Kidney (tissue), 14 donors: Measurements from ENCODE around the gene MACROD2. TPM values are rescaled to one million over a fixed set of nuclear protein-coding genes. Genes with fewer than 3 reads are reported as not detected.

Experiments
- DNase-seq, 5 donors: peaks; one replicate each; pipeline ENCODE4 v3.0.0-alpha.2; 2013 to 2020
- FAIRE-seq: peaks from 2 replicates; lab custom pipeline; 2012; peaks lifted over from hg19 to GRCh38; lab: Jason Lieb, UNC
- H3K27ac ChIP-seq, 2 donors: one replicate each; pipeline ENCODE4 v1.7.0; 2013; ENCODE audit warnings: low read depth in 2 of 2, low read length in 2 of 2, inconsistent platforms in 1 of 2
- H3K27me3 ChIP-seq: one replicate; pipeline ENCODE4 v1.7.1; 2013; ENCODE audit warnings: low read length, inconsistent platforms; ENCODE audit not compliant: control insufficient read depth, insufficient read depth
- H3K36me3 ChIP-seq, 3 donors: one replicate each; pipeline versions ENCODE4 v1.7.0 to v1.7.1; 2013; ENCODE audit warnings: low read length in 3 of 3, control low read depth in 1 of 3, inconsistent platforms in 1 of 3; ENCODE audit not compliant: insufficient read depth in 3 of 3, control insufficient read depth in 2 of 3
- H3K4me1 ChIP-seq, 3 donors: one replicate each; pipeline versions ENCODE4 v1.7.0 to v1.7.1; 2013; ENCODE audit warnings: low read length in 3 of 3, inconsistent platforms in 1 of 3, low read depth in 1 of 3; ENCODE audit not compliant: control insufficient read depth in 2 of 3, insufficient read depth in 2 of 3
- H3K4me3 ChIP-seq, 3 donors: one replicate each; pipeline versions ENCODE4 v1.7.0 to v1.8.1; 2013; ENCODE audit warnings: low read length in 3 of 3, control low read depth in 1 of 3, inconsistent platforms in 1 of 3
- H3K9ac ChIP-seq, 3 donors: one replicate each; pipeline versions ENCODE4 v1.7.0 to v1.7.1; 2013; ENCODE audit warnings: low read length in 3 of 3, control low read depth in 1 of 3, inconsistent platforms in 1 of 3
- H3K9me3 ChIP-seq, 3 donors: one replicate each; pipeline versions ENCODE4 v1.7.0 to v1.7.1; 2013; ENCODE audit warnings: low read length in 3 of 3, control low read depth in 1 of 3, inconsistent platforms in 1 of 3; ENCODE audit not compliant: control insufficient read depth in 2 of 3, insufficient read depth in 1 of 3
- CTCF ChIP-seq: IDR thresholded peaks from 3 replicates; pipeline ENCODE4 v1.5.1; 2012; ENCODE audit warnings: mild to moderate bottlenecking, moderate library complexity, borderline replicate concordance; ENCODE audit not compliant: insufficient read depth; ENCODE audit errors: extremely low read depth
- intact Hi-C: fragments of 100-400 bp; cut with DNase I; formaldehyde crosslinking; loops from one replicate; pipeline ENCODE4 v1.11.1; 2022
- polyA plus RNA-seq: library from polyadenylated mRNA; stranded (reverse); fragments of 350-450 nt; fragmentation: Illumina TruSeq; extraction: RNeasy Lipid Tissue Mini Kit (QIAGEN cat#74804); gene quantifications from one replicate; pipeline ENCODE4 v1.2.3, GENCODE V29; 2014; ENCODE audit warnings: low read depth, low replicate concordance; ENCODE audit not compliant: insufficient read depth
- total RNA-seq: library from RNA; stranded (reverse); fragmentation: NEBNext Ultra II Directional; extraction: Animal tissue kit (Norgen Biotek cat#: 25700); gene quantifications from one replicate; pipeline ENCODE4 v1.2.1, GENCODE V29; 2021
- donor health status: control.
- donor health status: control.
- donor health status: control.
- donor health status: control.
- donor health status: control.
- donor health status: DM: yes; HTN: yes; CAD: no.
- donor health status: Normal renal cell carcinoma (clear cell type).

MACROD2 gene
- total and polyA plus RNA-seq, 2 donors from 2014 or later, result 3.0 to 10.0 TPM

GRCh38 chr20:14493408-14493807, 498.1 kb downstream of the MACROD2 start:
- FAIRE-seq, result no peak

GRCh38 chr20:14494355-14494754, 499.0 kb downstream of the MACROD2 start:
- no peaks in the 10 kb centered on the region for H3K9me3 ChIP-seq
- no peak for TF ChIP-seq CTCF
- no peaks in the 10 kb centered on the region for H3K27me3 ChIP-seq
- no peak overlapping the region for H3K4me3 ChIP-seq
- peaks cover 0 to 4% (median 0%) of the 10 kb centered on the region in 3 donors for H3K4me1 ChIP-seq
- intact Hi-C loops, result no loop called here
- FAIRE-seq, result no peak
- no peaks in the 10 kb centered on the region for H3K36me3 ChIP-seq
- no peak overlapping the region for H3K27ac ChIP-seq
- DNase-seq, result no peak
- no peak overlapping the region for H3K9ac ChIP-seq

More at GRCh38 chr20:14493408-14493807, 498.1 kb downstream of the MACROD2 start:
- no peak for TF ChIP-seq CTCF
- intact Hi-C loops, result no loop called here
- no peaks in the 10 kb centered on the region for H3K27me3 ChIP-seq
- no peak overlapping the region for H3K4me3 ChIP-seq
- H3K9me3 ChIP-seq, result no peaks in the 10 kb centered on the region
- H3K36me3 ChIP-seq, result no peaks in the 10 kb centered on the region
- H3K4me1 ChIP-seq, result peaks cover 0 to 2% (median 0%) of the 10 kb centered on the region in 3 donors
- H3K9ac ChIP-seq, result no peak overlapping the region
- no peak overlapping the region for H3K27ac ChIP-seq
- no peak for DNase-seq

- TF ChIP-seq CTCF, result no peak
- no peaks in the 10 kb centered on the region for H3K9me3 ChIP-seq
- no peak for FAIRE-seq
Measured at GRCh38 chr20:14495066-14495465, 499.8 kb downstream of the MACROD2 start.

GRCh38 chr20:14497004-14497403, 501.7 kb downstream of the MACROD2 start:
- intact Hi-C loops, result no loop called here
- no peak overlapping the region for H3K27ac ChIP-seq
- no peak for TF ChIP-seq CTCF
- no peak for DNase-seq
- peaks cover 0 to 4% (median 0%) of the 10 kb centered on the region in 3 donors for H3K4me1 ChIP-seq
- H3K27me3 ChIP-seq, result no peaks in the 10 kb centered on the region
- no peaks in the 10 kb centered on the region for H3K36me3 ChIP-seq
- H3K4me3 ChIP-seq, result no peak overlapping the region
- H3K9ac ChIP-seq, result no peak overlapping the region
- no peak for FAIRE-seq
- no peaks in the 10 kb centered on the region for H3K9me3 ChIP-seq

More at GRCh38 chr20:14495066-14495465, 499.8 kb downstream of the MACROD2 start:
- Histone ChIP-seq H3K4me3 (no peak overlapping the region), H3K27me3 (no peaks in the 10 kb centered on the region), H3K27ac (no peak overlapping the region), H3K4me1 (peaks cover 0 to 4% (median 0%) of the 10 kb centered on the region in 3 donors), H3K36me3 (no peaks in the 10 kb centered on the region), H3K9ac (no peak overlapping the region)
- no peak for DNase-seq
- intact Hi-C loops, result no loop called here
